GM06990 (cell line): ENCODE data around the gene FRMPD2.
A peak's percentile ranks its signal among the peaks of the same experiment; 100 is the strongest.
"Not testable (repeated sequence)": the region's sequence is repeated elsewhere in the genome, so short reads cannot be mapped to it uniquely, and the experiment has no call there.

ENCODE experiments used
- DNase-seq: peaks from one replicate; pipeline ENCODE4 v3.0.0-alpha.2; 2011; ENCODE audit not compliant: insufficient read length; ENCODE audit errors: extremely low read depth
- H3K27me3 ChIP-seq: replicated peaks from 2 replicates; pipeline ENCODE4 v1.6.0; 2011; ENCODE audit warnings: low read length; ENCODE audit not compliant: control insufficient read depth, insufficient read depth
- H3K36me3 ChIP-seq: 2 replicates; pipeline ENCODE4 v1.5.1; 2011; ENCODE audit warnings: low read length; ENCODE audit not compliant: control insufficient read depth, insufficient read depth
- H3K4me3 ChIP-seq: replicated peaks from 2 replicates; pipeline ENCODE4 v1.5.1; 2011; ENCODE audit warnings: low read depth, mild to moderate bottlenecking, control low read depth, low read length
- TF ChIP-seq, protein P1 (sequence below): IDR thresholded peaks from 2 replicates; pipeline ENCODE4 v1.5.1; 2011; ENCODE audit warnings: low read length, control low read depth, mild to moderate bottlenecking, inconsistent platforms; ENCODE audit not compliant: insufficient read depth, poor library complexity, severe bottlenecking

FRMPD2 gene

DNA sequence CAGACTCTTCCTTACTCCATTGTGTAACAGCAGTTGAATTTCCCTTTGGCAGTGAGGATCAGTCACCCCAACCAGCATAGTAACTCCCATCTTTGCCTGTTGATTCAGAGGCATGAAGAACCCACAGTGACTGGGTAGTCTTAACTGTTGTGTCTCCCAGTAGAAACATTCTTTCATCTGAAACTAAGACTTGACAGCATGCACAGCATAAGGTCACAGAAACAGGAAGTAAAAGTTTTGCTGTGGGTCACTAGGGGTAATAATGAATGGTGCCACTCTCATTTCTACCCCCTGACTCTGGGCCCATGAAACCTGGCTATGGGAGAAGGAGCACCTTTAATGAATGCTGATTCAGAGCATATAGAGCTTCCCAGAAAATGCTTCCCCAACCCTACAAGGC, 8.3 kb upstream of the FRMPD2 start:
- Histone ChIP-seq H3K27me3 (no peaks in the 10 kb centered on the region), H3K36me3 (no peaks in the 10 kb centered on the region), H3K4me3 (peak overlapping the region; percentile 44)
- TF ChIP-seq, protein P1, sequence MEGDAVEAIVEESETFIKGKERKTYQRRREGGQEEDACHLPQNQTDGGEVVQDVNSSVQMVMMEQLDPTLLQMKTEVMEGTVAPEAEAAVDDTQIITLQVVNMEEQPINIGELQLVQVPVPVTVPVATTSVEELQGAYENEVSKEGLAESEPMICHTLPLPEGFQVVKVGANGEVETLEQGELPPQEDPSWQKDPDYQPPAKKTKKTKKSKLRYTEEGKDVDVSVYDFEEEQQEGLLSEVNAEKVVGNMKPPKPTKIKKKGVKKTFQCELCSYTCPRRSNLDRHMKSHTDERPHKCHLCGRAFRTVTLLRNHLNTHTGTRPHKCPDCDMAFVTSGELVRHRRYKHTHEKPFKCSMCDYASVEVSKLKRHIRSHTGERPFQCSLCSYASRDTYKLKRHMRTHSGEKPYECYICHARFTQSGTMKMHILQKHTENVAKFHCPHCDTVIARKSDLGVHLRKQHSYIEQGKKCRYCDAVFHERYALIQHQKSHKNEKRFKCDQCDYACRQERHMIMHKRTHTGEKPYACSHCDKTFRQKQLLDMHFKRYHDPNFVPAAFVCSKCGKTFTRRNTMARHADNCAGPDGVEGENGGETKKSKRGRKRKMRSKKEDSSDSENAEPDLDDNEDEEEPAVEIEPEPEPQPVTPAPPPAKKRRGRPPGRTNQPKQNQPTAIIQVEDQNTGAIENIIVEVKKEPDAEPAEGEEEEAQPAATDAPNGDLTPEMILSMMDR = no peak
- peak; percentile 66 for DNase-seq

DNA sequence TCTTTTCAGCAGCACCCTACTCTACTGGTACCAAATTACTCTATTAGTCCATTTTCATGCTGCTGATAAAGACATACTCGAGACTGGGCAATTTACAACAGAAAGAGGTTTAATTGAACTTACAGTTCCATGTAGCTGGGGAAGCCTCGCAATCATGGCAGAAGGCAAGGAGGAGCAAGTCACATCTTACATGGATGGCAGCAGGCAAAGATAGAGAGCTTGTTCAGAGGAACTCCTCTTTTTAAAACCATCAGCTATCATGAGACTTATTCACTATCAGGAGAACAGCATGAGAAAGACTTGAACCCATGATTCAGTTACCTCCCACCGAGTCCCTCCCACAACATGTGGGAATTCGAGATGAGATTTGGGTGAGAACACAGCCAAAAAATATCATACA, 7.2 kb upstream of the FRMPD2 start:
- peak overlapping the region; percentile 38 for H3K4me3 ChIP-seq
- DNase-seq, H3K27me3 ChIP-seq, H3K36me3 ChIP-seq: not testable (repeated sequence)

DNA sequence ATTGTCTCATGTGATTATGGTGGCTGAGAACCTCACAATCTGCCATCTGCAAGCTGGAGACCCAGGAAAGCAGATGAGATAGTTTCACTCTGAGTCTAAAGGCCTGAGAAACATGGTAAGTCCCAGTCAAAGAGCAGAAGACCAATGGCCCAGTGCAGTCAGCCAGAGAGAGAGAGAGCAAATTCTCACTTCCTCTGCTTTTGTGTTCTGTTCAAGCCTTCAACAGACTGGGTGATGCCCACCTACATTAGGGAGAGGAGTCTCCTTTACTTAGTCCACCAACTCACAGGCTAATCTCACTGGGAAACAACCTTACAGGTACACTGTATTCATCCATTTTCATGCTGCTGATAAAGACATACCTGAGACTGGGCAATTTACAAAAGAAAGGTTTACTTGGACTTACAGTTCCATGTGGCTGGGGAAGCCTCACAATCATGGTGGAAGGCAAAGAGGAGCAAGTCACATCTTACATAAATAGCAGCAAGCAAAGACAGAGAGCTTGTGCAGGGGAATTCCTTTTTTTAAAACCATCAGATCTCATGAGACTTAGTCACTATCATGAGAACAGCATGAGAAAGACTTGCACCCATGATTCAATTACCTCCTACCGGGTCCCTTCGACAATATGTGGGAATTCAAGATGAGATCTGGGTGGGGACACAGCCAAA, 4.7 kb upstream of the FRMPD2 start:
- Histone ChIP-seq H3K4me3 (no peak overlapping the region), H3K27me3 (no peaks in the 10 kb centered on the region), H3K36me3 (no peaks in the 10 kb centered on the region)
- peak; percentile 79 for DNase-seq
- TF ChIP-seq, protein P1 = no peak

DNA sequence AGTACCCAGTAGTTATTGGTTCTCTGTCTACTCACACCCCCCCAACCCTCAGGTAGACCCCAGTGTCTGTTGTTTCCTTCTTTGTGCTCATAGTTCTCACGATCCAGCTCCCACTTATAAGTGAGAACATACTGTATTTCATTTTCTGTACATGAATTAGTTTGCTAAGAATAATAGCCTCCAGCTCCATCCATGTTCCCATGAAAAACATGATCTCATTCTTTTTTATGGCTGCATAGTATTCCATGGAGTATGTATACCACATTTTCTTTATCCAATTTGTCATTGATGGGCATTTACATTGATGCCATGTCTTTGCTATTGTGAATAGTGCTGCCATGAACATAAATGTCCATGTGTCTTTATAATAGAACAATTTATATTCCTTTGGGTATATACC, 2.6 kb upstream of the FRMPD2 start:
- no peaks in the 10 kb centered on the region for H3K36me3 ChIP-seq
- no peaks in the 10 kb centered on the region for H3K27me3 ChIP-seq
- TF ChIP-seq, protein P1 = no peak
- DNase-seq = no peak
- no peak overlapping the region for H3K4me3 ChIP-seq

DNA sequence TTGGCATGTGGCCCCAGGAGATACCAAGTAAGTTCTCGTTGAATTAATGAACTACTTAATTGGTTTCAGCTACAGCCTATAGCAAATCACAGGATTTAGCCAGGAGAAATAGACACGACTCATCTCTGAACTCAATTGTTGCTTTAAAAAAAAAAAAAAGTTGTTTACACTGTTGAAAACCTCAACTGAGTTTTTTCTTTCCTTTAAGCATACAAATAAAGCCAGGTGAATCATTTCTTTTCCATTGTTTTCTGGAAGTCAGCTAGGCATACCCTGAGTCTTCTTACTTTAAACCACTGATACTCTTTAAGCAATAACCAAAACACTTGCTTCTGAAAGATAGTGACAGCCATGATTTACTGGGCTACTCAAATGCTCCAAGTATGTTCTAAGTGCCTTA, 755 bp downstream of the FRMPD2 start:
- no peak for DNase-seq
- no peaks in the 10 kb centered on the region for H3K36me3 ChIP-seq
- H3K27me3 ChIP-seq = no peaks in the 10 kb centered on the region
- TF ChIP-seq, protein P1 = no peak
- H3K4me3 ChIP-seq = no peak overlapping the region

DNA sequence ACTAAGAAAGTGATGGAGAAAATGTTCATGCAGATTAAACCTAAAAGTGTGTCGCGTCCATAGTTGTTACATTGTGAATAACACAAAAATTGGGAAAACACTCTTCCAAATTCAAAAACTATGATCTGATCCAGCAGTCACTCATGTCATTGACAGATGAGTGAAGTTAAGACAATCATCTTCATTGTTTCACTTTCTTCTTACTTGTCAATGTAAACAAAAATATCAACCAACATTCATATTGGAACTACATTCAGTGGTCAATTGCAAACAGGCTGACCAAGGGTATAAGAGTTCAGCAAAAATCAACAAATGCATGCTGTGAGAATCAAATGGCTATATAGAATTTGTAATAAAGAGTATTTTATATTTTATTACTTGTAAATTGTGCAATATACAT, 1.8 kb downstream of the FRMPD2 start:
- H3K4me3 ChIP-seq = no peak overlapping the region
- TF ChIP-seq, protein P1 = no peak
- no peaks in the 10 kb centered on the region for H3K27me3 ChIP-seq
- DNase-seq = no peak
- H3K36me3 ChIP-seq = no peaks in the 10 kb centered on the region
